Kidney (tissue), 14 donors: ENCODE data around the gene CRIM1. TPM values are rescaled to one million over a fixed set of nuclear protein-coding genes. Genes with fewer than 3 reads are reported as not detected.

Experiments used
- DNase-seq, 5 donors: peaks; one replicate each; pipeline ENCODE4 v3.0.0-alpha.2; 2013 to 2020
- FAIRE-seq: peaks from 2 replicates; lab custom pipeline; 2012; peaks lifted over from hg19 to GRCh38; lab: Jason Lieb, UNC
- H3K27ac ChIP-seq, 2 donors: one replicate each; pipeline ENCODE4 v1.7.0; 2013; ENCODE audit warnings: low read depth in 2 of 2, low read length in 2 of 2, inconsistent platforms in 1 of 2
- H3K27me3 ChIP-seq: one replicate; pipeline ENCODE4 v1.7.1; 2013; ENCODE audit warnings: low read length, inconsistent platforms; ENCODE audit not compliant: control insufficient read depth, insufficient read depth
- H3K36me3 ChIP-seq, 3 donors: one replicate each; pipeline versions ENCODE4 v1.7.0 to v1.7.1; 2013; ENCODE audit warnings: low read length in 3 of 3, control low read depth in 1 of 3, inconsistent platforms in 1 of 3; ENCODE audit not compliant: insufficient read depth in 3 of 3, control insufficient read depth in 2 of 3
- H3K4me1 ChIP-seq, 3 donors: one replicate each; pipeline versions ENCODE4 v1.7.0 to v1.7.1; 2013; ENCODE audit warnings: low read length in 3 of 3, inconsistent platforms in 1 of 3, low read depth in 1 of 3; ENCODE audit not compliant: control insufficient read depth in 2 of 3, insufficient read depth in 2 of 3
- H3K4me3 ChIP-seq, 3 donors: one replicate each; pipeline versions ENCODE4 v1.7.0 to v1.8.1; 2013; ENCODE audit warnings: low read length in 3 of 3, control low read depth in 1 of 3, inconsistent platforms in 1 of 3
- H3K9ac ChIP-seq, 3 donors: one replicate each; pipeline versions ENCODE4 v1.7.0 to v1.7.1; 2013; ENCODE audit warnings: low read length in 3 of 3, control low read depth in 1 of 3, inconsistent platforms in 1 of 3
- H3K9me3 ChIP-seq, 3 donors: one replicate each; pipeline versions ENCODE4 v1.7.0 to v1.7.1; 2013; ENCODE audit warnings: low read length in 3 of 3, control low read depth in 1 of 3, inconsistent platforms in 1 of 3; ENCODE audit not compliant: control insufficient read depth in 2 of 3, insufficient read depth in 1 of 3
- intact Hi-C: fragments of 100-400 bp; cut with DNase I; formaldehyde crosslinking; loops from one replicate; pipeline ENCODE4 v1.11.1; 2022
- polyA plus RNA-seq: library from polyadenylated mRNA; stranded (reverse); fragments of 350-450 nt; fragmentation: Illumina TruSeq; extraction: RNeasy Lipid Tissue Mini Kit (QIAGEN cat#74804); gene quantifications from one replicate; pipeline ENCODE4 v1.2.3, GENCODE V29; 2014; ENCODE audit warnings: low read depth, low replicate concordance; ENCODE audit not compliant: insufficient read depth
- total RNA-seq: library from RNA; stranded (reverse); fragmentation: NEBNext Ultra II Directional; extraction: Animal tissue kit (Norgen Biotek cat#: 25700); gene quantifications from one replicate; pipeline ENCODE4 v1.2.1, GENCODE V29; 2021
- TF ChIP-seq, protein P1 (sequence below): IDR thresholded peaks from 3 replicates; pipeline ENCODE4 v1.5.1; 2012; ENCODE audit warnings: mild to moderate bottlenecking, moderate library complexity, borderline replicate concordance; ENCODE audit not compliant: insufficient read depth; ENCODE audit errors: extremely low read depth
- donor health status: control.
- donor health status: control.
- donor health status: control.
- donor health status: control.
- donor health status: control.
- donor health status: DM: yes; HTN: yes; CAD: no.
- donor health status: Normal renal cell carcinoma (clear cell type).

Gene CRIM1
- total and polyA plus RNA-seq, 2 donors from 2014 or later: 47.2 to 154 TPM

DNA sequence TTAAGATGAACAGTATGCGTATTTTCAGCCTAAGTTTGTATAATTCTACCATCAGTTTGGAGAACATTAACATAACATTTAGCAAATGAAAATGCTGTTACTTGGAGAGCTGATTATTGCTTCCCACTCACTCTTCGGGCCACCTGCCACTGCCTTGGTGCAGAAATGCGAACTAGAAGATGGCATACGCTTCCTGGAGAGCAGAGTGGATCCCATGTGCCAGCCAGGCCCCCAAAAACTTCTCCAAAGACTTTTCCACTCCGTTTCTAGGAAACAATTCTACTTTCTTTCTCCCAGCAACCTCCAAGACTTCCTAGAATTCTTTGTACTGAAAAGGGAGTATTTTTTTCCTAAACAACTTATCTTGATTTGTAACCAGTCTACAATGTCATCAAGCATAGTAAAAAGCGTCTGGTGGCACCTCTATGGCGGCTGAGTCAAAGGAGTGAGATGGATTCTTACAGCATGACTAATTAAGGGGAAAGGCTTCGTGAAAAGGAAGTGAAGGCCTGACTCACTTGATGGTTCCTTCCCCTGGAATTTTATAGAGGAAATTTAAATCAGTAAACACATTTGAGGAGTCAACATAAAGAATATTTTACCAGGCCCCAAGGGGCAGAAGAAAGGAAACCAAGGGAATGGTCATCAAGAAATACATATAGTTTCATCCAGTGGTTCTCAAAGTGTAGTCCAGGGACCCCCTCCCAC, 205.8 kb downstream of the CRIM1 start:
- TF ChIP-seq, protein P1, sequence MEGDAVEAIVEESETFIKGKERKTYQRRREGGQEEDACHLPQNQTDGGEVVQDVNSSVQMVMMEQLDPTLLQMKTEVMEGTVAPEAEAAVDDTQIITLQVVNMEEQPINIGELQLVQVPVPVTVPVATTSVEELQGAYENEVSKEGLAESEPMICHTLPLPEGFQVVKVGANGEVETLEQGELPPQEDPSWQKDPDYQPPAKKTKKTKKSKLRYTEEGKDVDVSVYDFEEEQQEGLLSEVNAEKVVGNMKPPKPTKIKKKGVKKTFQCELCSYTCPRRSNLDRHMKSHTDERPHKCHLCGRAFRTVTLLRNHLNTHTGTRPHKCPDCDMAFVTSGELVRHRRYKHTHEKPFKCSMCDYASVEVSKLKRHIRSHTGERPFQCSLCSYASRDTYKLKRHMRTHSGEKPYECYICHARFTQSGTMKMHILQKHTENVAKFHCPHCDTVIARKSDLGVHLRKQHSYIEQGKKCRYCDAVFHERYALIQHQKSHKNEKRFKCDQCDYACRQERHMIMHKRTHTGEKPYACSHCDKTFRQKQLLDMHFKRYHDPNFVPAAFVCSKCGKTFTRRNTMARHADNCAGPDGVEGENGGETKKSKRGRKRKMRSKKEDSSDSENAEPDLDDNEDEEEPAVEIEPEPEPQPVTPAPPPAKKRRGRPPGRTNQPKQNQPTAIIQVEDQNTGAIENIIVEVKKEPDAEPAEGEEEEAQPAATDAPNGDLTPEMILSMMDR: no peak
- H3K4me3 ChIP-seq: no peak overlapping the region
- peak; percentile 66 for FAIRE-seq
- H3K36me3 ChIP-seq: peaks cover 0 to 11% (median 2%) of the 10 kb centered on the region in 3 donors
- peak in 2 of 5 donors; percentile 26 to 75 for DNase-seq
- no peaks in the 10 kb centered on the region for H3K9me3 ChIP-seq
- intact Hi-C loops: no loop called here
- no peaks in the 10 kb centered on the region for H3K27me3 ChIP-seq
- peak overlapping the region in 1 of 2 donors; percentile 26 for H3K27ac ChIP-seq
- no peak overlapping the region for H3K9ac ChIP-seq
- peaks cover 0 to 10% (median 2%) of the 10 kb centered on the region in 3 donors for H3K4me1 ChIP-seq

DNA sequence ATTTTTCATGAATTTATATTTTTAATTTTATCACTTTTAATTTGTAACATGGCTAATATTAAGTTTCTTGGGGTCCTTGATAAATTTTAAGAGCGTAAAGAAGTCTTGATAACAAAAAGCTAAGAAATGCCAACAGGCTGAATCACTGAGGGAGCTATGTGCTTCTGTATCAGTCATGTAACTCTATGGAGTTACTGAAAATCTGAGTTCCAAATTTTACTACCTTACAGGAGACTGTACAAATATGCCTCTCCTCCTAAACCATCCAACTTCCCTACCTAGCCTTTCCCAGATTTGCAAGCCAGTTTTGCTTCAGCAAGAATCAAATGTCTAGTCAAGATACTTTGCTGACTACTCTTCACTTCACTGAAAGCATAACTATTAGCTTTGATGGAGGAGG, 206.7 kb downstream of the CRIM1 start:
- H3K27ac ChIP-seq: no peak overlapping the region
- no peak overlapping the region for H3K9ac ChIP-seq
- intact Hi-C loops: no loop called here
- no peak overlapping the region for H3K4me3 ChIP-seq
- no peaks in the 10 kb centered on the region for H3K27me3 ChIP-seq
- no peak for DNase-seq
- peaks cover 0 to 12% (median 2%) of the 10 kb centered on the region in 3 donors for H3K36me3 ChIP-seq
- FAIRE-seq: no peak
- TF ChIP-seq, protein P1: no peak
- peaks cover 0 to 10% (median 2%) of the 10 kb centered on the region in 3 donors for H3K4me1 ChIP-seq
- no peaks in the 10 kb centered on the region for H3K9me3 ChIP-seq

DNA sequence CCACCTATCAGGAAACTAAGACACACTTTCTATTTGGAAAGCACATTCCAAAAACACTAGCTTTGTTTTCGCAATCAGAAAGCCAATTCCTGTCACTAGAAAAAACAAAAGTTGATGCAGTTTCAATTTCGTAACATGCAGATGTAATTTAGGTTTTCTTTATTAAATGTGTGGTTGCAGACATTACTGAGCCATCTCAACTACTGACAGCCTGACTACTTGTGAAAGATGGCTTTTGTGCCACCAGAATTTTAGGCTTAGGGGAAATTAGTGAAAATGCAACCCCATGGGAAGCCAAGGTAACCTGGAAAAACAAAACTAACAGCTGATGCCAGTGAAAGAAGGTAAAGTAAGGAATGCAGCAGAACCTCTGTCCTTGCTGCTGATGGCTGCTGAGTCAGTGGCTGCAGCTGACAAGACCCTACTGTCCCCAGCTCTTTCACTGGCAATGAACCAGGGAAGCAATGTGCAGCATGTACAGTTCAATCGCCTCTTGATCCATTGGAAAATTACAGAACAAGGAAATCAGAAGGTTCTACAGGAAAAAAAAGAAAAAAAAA, 207.5 kb downstream of the CRIM1 start:
- H3K27me3 ChIP-seq: no peaks in the 10 kb centered on the region
- H3K4me3 ChIP-seq: peak overlapping the region in 1 of 3 donors; percentile 15
- peaks cover 0 to 10% (median 2%) of the 10 kb centered on the region in 3 donors for H3K4me1 ChIP-seq
- no peak overlapping the region for H3K27ac ChIP-seq
- TF ChIP-seq, protein P1: no peak
- no peak overlapping the region for H3K9ac ChIP-seq
- DNase-seq (no peak), FAIRE-seq (no peak)
- intact Hi-C loops: no loop called here
- no peaks in the 10 kb centered on the region for H3K9me3 ChIP-seq
- peaks cover 0 to 12% (median 2%) of the 10 kb centered on the region in 3 donors for H3K36me3 ChIP-seq
